Endodermal cell (in vitro differentiated cells): ENCODE data around the gene APBA1. TPM values are rescaled to one million over a fixed set of nuclear protein-coding genes. Genes with fewer than 3 reads are reported as not detected.

Experiments used
- DNase-seq: peaks from one replicate; pipeline ENCODE4 v3.0.0-alpha.2; 2017
- H3K27ac ChIP-seq: 2 replicates; pipeline ENCODE4 v1.5.1; 2013; ENCODE audit warnings: mild to moderate bottlenecking, low read depth, low read length, moderate library complexity
- H3K27me3 ChIP-seq: 2 replicates; pipeline ENCODE4 v1.6.1; 2013; ENCODE audit warnings: mild to moderate bottlenecking, low read length, moderate library complexity; ENCODE audit not compliant: insufficient read depth, control insufficient read depth, poor library complexity, severe bottlenecking
- H3K36me3 ChIP-seq: 2 replicates; pipeline ENCODE4 v1.7.0; 2013; ENCODE audit warnings: mild to moderate bottlenecking, low read length, moderate library complexity; ENCODE audit not compliant: control insufficient read depth, insufficient read depth
- H3K4me1 ChIP-seq: one replicate; pipeline ENCODE4 v1.7.0; 2013; ENCODE audit warnings: low read length; ENCODE audit not compliant: control insufficient read depth, insufficient read depth
- H3K4me3 ChIP-seq: 2 replicates; pipeline ENCODE4 v1.5.1; 2013; ENCODE audit warnings: mild to moderate bottlenecking, low read length, moderate library complexity
- H3K9ac ChIP-seq: 2 replicates; pipeline ENCODE4 v1.6.1; 2013; ENCODE audit warnings: mild to moderate bottlenecking, low read length, moderate library complexity; ENCODE audit not compliant: poor library complexity, severe bottlenecking; ENCODE audit errors: extremely low read depth
- H3K9me3 ChIP-seq: 2 replicates; pipeline ENCODE4 v1.6.1; 2013; ENCODE audit warnings: mild to moderate bottlenecking, low read length, moderate library complexity; ENCODE audit not compliant: control insufficient read depth
- H3K27ac Mint-ChIP-seq: 2 replicates; pipeline ENCODE4 v1.8.0; 2020; ENCODE audit warnings: mixed read lengths
- H3K27me3 Mint-ChIP-seq: 2 replicates; pipeline ENCODE4 v1.8.0; 2021; ENCODE audit warnings: mild to moderate bottlenecking, mixed read lengths; ENCODE audit not compliant: insufficient read depth
- H3K36me3 Mint-ChIP-seq: 2 replicates; pipeline ENCODE4 v1.8.0; 2020; ENCODE audit warnings: low read depth, mixed read lengths
- H3K4me1 Mint-ChIP-seq: 2 replicates; pipeline ENCODE4 v1.8.0; 2020; ENCODE audit warnings: mixed read lengths
- H3K4me3 Mint-ChIP-seq: 2 replicates; pipeline ENCODE4 v1.8.0; 2020; ENCODE audit warnings: mild to moderate bottlenecking, moderate library complexity, mixed read lengths
- H3K9me3 Mint-ChIP-seq: 2 replicates; pipeline ENCODE4 v1.8.0; 2020; ENCODE audit warnings: mild to moderate bottlenecking, mixed read lengths
- CTCF ChIP-seq: fragments of 200-600 bp; sonication (generic); conservative IDR thresholded peaks from 2 replicates; pipeline ENCODE4 v1.5.0; 2021; ENCODE audit warnings: antibody characterized with exemption, mild to moderate bottlenecking
- WGBS, 2 experiments: methylation state at CpG; one replicate each; pipeline versions ENCODE4 v1.1.5 to v1.1.7; 2013; ENCODE audit warnings: missing lambda C conversion rate in 2 of 2, mixed read lengths in 1 of 2; ENCODE audit not compliant: insufficient coverage in 1 of 2, insufficient read length in 1 of 2; 5-methylcytosine and 5-hydroxymethylcytosine counted together
- total RNA-seq, 2 donors: library from RNA; stranded (reverse); fragmentation: NEBNext Ultra II Directional in 1 of 2; extraction: Animal tissue kit (Norgen Biotek cat#: 25700) in 1 of 2; gene quantifications; 2 replicates in 1 of 2; 3 replicates in 1 of 2; pipeline ENCODE4 v1.2.1, GENCODE V29; 2021

APBA1 gene
- total RNA-seq, 2 donors from 2014 or later, result 0.51 to 0.75 TPM

- no peak for TF ChIP-seq CTCF
- Mint-ChIP-seq H3K4me3 (no peak overlapping the region), H3K36me3 (no peaks in the 10 kb centered on the region), H3K27me3 (no peaks in the 10 kb centered on the region), H3K9me3 (peaks cover 8% of the 10 kb centered on the region), H3K27ac (no peak overlapping the region), H3K4me1 (peaks cover 25% of the 10 kb centered on the region)
- no peak overlapping the region for H3K27ac ChIP-seq
- no peaks in the 10 kb centered on the region for H3K36me3 ChIP-seq
- H3K9me3 ChIP-seq, result peaks cover 7% of the 10 kb centered on the region
- no peak overlapping the region for H3K4me3 ChIP-seq
- H3K9ac ChIP-seq, result no peak overlapping the region
- no peak for DNase-seq
- no peaks in the 10 kb centered on the region for H3K27me3 ChIP-seq
- H3K4me1 ChIP-seq, result no peaks in the 10 kb centered on the region
Observed at GRCh38 chr9:69609156-69609555, 63.0 kb downstream of the APBA1 start.

GRCh38 chr9:69606089-69606488 is 66.1 kb downstream of the APBA1 start:
- WGBS, 2 experiments, result 96 to 98% methylated on average over 5 of the region's 5 CpGs
- peaks cover 8% of the 10 kb centered on the region for H3K9me3 Mint-ChIP-seq
- peaks cover 25% of the 10 kb centered on the region for H3K4me1 Mint-ChIP-seq

GRCh38 chr9:69605406-69605805 is 66.8 kb downstream of the APBA1 start:
- no peaks in the 10 kb centered on the region for H3K36me3 ChIP-seq
- WGBS, 2 experiments, result 86% methylated on average over 2 to 4 of the region's 4 CpGs
- no peak overlapping the region for H3K27ac ChIP-seq
- TF ChIP-seq CTCF, result no peak
- no peaks in the 10 kb centered on the region for H3K4me1 ChIP-seq
- Mint-ChIP-seq H3K27ac (no peak overlapping the region), H3K4me3 (no peak overlapping the region), H3K36me3 (no peaks in the 10 kb centered on the region), H3K27me3 (no peaks in the 10 kb centered on the region), H3K9me3 (peaks cover 8% of the 10 kb centered on the region), H3K4me1 (peaks cover 19% of the 10 kb centered on the region)
- no peaks in the 10 kb centered on the region for H3K27me3 ChIP-seq
- H3K4me3 ChIP-seq, result no peak overlapping the region
- DNase-seq, result no peak
- H3K9ac ChIP-seq, result no peak overlapping the region
- H3K9me3 ChIP-seq, result peaks cover 7% of the 10 kb centered on the region

More at GRCh38 chr9:69606089-69606488, 66.1 kb downstream of the APBA1 start:
- H3K9me3 ChIP-seq, result peaks cover 7% of the 10 kb centered on the region
- H3K27ac Mint-ChIP-seq, result no peak overlapping the region
- no peak overlapping the region for H3K27ac ChIP-seq
- no peaks in the 10 kb centered on the region for H3K4me1 ChIP-seq
- no peaks in the 10 kb centered on the region for H3K27me3 Mint-ChIP-seq
- H3K27me3 ChIP-seq, result no peaks in the 10 kb centered on the region
- no peak overlapping the region for H3K4me3 ChIP-seq
- no peak for TF ChIP-seq CTCF
- no peak overlapping the region for H3K4me3 Mint-ChIP-seq
- no peaks in the 10 kb centered on the region for H3K36me3 ChIP-seq
- H3K36me3 Mint-ChIP-seq, result no peaks in the 10 kb centered on the region
- DNase-seq, result no peak
- H3K9ac ChIP-seq, result no peak overlapping the region
